ENCODE data around the gene GOLPH3L. TPM values are rescaled to one million over a fixed set of nuclear protein-coding genes. Genes with fewer than 3 reads are reported as not detected.

GOLPH3L gene
- total and polyA plus RNA-seq, 2 of the 13 experiments (the other 11 are each of a cell fraction or from before 2014, with no cell fraction given): 8.2 to 12.8 TPM

DNA sequence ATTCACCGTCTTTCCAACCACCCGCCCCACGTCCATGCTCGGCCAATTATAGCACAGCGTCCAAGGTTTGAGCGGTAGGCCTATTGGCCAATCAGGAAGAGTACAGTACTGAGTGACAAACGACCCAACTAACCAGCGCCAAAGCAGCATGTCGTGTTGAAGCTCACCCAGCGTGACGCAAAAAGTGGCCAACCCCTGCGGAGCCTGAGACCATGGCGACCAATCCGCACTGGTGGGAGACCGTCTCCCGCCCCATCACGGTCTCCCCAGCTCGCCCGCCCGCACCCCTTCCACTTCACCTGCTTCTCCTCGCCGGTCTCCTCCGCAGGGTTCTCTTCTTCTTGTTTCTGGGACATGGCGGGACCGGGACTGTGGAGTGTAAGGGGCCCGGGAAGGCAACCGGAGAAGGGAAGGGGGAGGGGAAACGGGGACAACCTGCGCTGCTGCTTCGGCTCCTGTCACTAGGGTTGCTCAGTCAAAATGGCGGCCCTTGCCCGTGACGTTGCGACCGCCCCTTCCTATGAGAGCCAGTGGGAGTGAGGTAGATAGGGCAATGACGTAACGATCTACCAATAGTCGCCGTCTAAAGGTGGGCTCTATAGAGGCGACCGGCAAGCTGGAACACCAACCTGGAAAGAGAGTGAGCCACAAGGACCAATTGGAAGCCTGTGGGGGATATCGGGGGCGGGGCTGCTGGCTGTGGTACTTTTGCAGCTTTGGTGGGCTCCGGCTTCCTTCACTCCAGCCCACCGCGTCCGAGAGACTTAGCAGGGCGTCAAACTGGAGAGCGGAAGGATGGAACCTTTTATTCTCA lies 67.6 kb downstream of the GOLPH3L start, which contains the start of gene ENSA (continued):
- TF ChIP-seq, protein P1, sequence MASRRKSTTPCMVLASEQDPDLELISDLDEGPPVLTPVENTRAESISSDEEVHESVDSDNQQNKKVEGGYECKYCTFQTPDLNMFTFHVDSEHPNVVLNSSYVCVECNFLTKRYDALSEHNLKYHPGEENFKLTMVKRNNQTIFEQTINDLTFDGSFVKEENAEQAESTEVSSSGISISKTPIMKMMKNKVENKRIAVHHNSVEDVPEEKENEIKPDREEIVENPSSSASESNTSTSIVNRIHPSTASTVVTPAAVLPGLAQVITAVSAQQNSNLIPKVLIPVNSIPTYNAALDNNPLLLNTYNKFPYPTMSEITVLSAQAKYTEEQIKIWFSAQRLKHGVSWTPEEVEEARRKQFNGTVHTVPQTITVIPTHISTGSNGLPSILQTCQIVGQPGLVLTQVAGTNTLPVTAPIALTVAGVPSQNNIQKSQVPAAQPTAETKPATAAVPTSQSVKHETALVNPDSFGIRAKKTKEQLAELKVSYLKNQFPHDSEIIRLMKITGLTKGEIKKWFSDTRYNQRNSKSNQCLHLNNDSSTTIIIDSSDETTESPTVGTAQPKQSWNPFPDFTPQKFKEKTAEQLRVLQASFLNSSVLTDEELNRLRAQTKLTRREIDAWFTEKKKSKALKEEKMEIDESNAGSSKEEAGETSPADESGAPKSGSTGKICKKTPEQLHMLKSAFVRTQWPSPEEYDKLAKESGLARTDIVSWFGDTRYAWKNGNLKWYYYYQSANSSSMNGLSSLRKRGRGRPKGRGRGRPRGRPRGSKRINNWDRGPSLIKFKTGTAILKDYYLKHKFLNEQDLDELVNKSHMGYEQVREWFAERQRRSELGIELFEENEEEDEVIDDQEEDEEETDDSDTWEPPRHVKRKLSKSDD (CRISPR knock-in tag; IDR thresholded peaks at IDR 0.05; ENCODE audit: low read depth): peak; percentile 96
- TF ChIP-seq ZFP1 (CRISPR knock-in tag; IDR thresholded peaks at IDR 0.05) (0 out of 2 replicates have a peak, but pooled peaks have one; percentile 56), ZNF263 (CRISPR knock-in tag; IDR thresholded peaks at IDR 0.05) (no peak), TBX2 (CRISPR knock-in tag; IDR thresholded peaks at IDR 0.05; ENCODE audit: borderline replicate concordance) (peak; percentile 62), ZNF761 (CRISPR knock-in tag; conservative IDR thresholded peaks at IDR 0.05) (no peak), KDM5B (CRISPR knock-in tag; IDR thresholded peaks at IDR 0.05; ENCODE audit: borderline replicate concordance) (peak; percentile 54; the same call in 1 of the 2 replicates), HOXA7 (CRISPR knock-in tag; IDR thresholded peaks at IDR 0.05) (no peak), NFATC3 (CRISPR knock-in tag; IDR thresholded peaks at IDR 0.05) (no peak), ZNF777 (CRISPR knock-in tag; IDR thresholded peaks at IDR 0.05) (no peak), NFAT5 (CRISPR knock-in tag; IDR thresholded peaks at IDR 0.05) (no peak), ZNF20 (CRISPR knock-in tag; IDR thresholded peaks at IDR 0.05) (no peak), SP5 (CRISPR knock-in tag; IDR thresholded peaks at IDR 0.05; ENCODE audit: borderline replicate concordance, low read depth) (no peak; the same call in 1 of the 2 replicates), ZNF629 (CRISPR knock-in tag; conservative IDR thresholded peaks at IDR 0.05) (no peak), RBAK (CRISPR knock-in tag; IDR thresholded peaks at IDR 0.05) (no peak), PAWR (CRISPR knock-in tag; IDR thresholded peaks at IDR 0.05; ENCODE audit: borderline replicate concordance) (no peak), NCOA5 (CRISPR knock-in tag; IDR thresholded peaks at IDR 0.05) (no peak), ZNF740 (CRISPR knock-in tag; IDR thresholded peaks at IDR 0.05) (no peak), ZSCAN20 (CRISPR knock-in tag; IDR thresholded peaks at IDR 0.05; ENCODE audit: borderline replicate concordance) (no peak), SMAD3 (CRISPR knock-in tag; IDR thresholded peaks at IDR 0.05) (no peak), ATM (IDR thresholded peaks at IDR 0.05; ENCODE audit: borderline replicate concordance) (no peak)
- TF ChIP-seq, protein P2, sequence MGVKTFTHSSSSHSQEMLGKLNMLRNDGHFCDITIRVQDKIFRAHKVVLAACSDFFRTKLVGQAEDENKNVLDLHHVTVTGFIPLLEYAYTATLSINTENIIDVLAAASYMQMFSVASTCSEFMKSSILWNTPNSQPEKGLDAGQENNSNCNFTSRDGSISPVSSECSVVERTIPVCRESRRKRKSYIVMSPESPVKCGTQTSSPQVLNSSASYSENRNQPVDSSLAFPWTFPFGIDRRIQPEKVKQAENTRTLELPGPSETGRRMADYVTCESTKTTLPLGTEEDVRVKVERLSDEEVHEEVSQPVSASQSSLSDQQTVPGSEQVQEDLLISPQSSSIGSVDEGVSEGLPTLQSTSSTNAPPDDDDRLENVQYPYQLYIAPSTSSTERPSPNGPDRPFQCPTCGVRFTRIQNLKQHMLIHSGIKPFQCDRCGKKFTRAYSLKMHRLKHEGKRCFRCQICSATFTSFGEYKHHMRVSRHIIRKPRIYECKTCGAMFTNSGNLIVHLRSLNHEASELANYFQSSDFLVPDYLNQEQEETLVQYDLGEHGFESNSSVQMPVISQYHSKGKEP (CRISPR knock-in tag; IDR thresholded peaks at IDR 0.05): peak; percentile 27; the same call in 1 of the 2 replicates
